NCI-H2196 (cell line): ENCODE results near the gene SMAD4.

Experiments
- DNase-seq: peaks from one replicate; lab custom pipeline; 2025; ENCODE audit not compliant: unreplicated experiment; lab: John Stamatoyannopoulos, UW

The SMAD4 gene

GRCh38 chr18:51021226-51021965 lies 8.6 kb upstream of the SMAD4 start:
- no peak for DNase-seq

DNA sequence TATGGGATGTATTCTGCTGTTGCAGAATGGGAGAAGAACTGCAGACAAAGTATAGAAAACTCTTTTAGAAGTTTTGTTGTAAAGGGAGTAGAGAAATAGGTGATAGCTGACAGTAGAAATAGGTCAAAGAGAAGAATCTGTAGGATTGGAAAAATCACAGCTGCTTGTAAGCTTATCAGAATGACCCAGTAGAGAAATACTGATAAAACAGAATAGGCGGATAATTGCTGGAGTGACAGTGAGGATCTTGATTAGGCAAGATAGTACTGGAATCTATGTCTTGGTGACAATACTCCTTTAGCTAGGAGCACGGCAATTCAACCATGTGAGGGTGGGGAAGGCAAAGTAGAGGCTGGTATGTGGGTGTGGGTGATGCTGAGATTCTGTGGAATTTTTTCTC lies 4.5 kb upstream of the SMAD4 start:
- DNase-seq = no peak

DNA sequence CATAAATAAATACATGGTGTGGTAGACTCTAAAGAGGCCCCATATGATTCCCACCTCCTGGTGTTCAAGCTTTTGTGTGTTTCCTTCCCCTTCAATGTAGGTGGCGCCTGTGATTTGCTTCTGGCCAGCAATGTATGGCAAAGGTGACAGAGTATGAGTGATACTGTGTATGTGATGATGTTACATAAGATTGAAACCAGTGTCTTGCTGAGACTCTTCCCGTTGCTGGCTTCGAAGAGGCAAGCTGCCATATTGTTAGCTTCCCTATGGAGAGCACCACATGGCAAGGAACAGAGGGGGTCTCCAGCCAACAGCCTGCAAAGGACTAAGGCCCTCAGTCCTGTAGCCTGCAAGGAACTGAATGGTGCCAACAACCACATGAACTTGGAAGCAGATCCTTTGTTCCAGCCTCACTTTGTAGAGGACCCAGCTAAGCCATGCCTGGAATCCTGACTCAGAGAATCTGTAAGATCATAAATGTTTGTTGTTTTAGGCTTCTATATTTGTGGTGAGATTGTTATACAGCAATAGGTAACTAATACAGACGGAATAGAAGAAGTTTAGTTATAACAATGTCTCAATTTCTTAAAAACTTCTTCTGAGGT lies 1.7 kb upstream of the SMAD4 start:
- DNase-seq = no peak

DNA sequence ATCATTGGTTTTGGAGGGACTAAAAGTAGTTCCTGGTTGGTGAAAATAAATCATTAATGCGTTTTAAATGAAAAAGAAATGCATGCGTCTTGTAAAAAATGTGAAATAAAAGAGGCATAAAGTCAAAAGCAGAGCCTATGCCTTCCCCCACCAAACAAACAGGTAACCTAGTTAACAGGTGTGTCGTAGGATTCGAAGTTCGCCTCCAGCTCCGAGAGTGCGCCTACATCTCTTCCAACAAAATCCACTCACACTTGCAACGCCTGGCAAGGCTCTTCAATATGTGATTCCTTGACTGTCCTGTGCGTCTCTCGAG lies 677 bp upstream of the SMAD4 start:
- peak; percentile 43 for DNase-seq

DNA sequence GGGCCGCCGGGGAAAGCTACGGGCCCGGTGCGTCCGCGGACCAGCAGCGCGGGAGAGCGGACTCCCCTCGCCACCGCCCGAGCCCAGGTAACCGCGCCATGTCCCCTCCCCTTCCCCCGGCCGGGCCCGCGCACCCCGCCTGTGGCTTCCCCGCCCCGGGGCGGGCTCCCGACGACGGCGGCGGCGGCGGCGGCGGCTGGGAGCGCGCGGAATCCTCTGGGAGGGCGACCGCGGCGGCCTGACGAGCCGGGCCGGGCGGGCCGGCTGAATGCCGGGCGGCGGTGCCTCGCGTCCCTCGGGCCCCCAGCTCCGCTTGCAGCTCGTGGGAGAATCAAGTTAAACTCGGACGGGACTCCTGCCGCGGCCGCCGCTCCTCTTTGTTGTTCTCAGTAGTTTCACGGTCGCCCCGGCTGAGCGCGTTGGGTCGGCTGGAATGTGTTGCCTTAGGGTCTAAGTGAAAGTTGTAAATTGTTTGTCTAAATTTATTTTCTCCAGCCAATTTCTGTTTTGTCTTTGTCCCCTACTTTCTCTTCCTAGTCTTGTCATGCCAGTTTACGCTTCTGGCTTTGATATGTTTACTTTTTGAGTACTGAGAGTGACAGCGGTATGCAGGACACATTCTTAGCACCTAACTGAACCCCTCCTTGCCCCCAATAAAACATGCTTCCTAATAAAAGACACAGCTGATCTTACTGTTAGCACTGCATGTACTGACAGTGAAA lies 685 bp downstream of the SMAD4 start:
- DNase-seq = peak; percentile 68

DNA sequence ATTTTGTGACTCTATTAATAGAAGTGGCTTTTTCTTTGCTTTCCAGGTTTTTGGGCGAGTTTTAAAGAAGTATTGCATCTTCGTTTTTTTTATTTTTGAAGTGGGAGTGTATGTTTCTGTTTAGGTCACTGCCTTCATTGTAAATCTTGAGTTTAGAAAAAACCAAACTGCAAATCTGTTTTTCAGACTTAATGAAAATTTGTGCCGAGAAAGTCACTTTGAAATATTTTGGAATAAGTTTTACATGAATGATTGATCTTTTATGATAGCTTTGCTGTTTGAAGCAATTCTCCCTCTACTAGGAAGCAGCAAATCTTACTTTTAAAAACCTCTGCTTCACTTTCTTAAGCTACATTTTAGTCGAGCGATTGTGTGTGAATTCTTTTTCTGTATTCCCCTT lies 2.2 kb downstream of the SMAD4 start:
- no peak for DNase-seq

DNA sequence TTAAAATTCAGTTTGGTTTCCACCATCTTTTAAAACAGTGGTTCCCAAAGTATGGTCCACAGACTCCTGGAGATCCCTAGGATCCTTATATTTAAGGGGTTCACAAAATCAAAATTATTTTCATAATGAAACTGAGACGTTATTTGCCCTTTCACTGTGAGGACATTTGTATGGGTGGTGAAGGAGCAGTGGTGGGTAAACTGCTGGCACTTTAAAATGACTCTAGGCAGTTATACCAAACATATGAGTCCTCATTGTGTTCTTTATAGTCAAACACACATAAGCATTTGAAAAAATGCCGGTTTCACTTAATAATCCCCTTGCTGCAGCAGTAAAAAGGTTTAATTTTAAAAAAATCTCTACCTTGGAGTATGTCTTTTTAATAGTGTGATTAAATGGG lies 7.2 kb downstream of the SMAD4 start:
- no peak for DNase-seq

GRCh38 chr18:51038110-51038509 lies 8.1 kb downstream of the SMAD4 start:
- DNase-seq = no peak

GRCh38 chr18:51039138-51040112 lies 9.4 kb downstream of the SMAD4 start:
- DNase-seq = no peak

DNA sequence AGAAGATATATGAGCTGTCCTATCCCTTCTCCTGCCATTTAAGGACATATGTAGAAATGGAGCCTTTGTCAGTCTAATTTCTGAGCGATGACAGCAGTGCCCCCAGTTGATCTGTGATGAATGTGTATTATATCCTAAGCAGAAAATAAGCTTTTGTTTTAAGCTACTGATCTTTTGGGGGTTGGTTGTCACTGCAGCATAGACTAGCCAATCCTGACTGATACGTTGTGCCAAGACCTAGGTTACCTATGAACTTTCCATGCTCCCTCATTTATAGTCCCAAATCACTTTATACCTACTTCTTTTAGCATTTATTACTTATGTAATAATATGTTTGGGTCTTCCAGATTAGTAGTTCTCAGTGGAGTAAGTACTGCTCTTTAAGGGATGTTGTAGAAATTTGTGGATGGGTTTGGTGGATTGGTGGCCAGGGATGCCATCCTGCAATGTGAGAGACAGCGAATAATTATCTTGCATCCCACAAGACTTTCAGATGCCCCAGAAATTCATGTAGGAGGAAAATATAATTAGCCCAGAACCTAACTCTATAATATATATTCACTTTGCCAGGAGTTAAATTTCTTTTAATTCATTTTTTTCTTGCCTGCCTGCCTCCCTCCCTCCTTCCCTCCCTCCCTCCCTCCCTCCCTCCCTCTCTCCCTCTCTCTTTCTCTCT lies 11.8 kb downstream of the SMAD4 start:
- DNase-seq = no peak

- DNase-seq = no peak
Measured at GRCh38 chr18:51044928-51045585, 15.0 kb downstream of the SMAD4 start.

DNA sequence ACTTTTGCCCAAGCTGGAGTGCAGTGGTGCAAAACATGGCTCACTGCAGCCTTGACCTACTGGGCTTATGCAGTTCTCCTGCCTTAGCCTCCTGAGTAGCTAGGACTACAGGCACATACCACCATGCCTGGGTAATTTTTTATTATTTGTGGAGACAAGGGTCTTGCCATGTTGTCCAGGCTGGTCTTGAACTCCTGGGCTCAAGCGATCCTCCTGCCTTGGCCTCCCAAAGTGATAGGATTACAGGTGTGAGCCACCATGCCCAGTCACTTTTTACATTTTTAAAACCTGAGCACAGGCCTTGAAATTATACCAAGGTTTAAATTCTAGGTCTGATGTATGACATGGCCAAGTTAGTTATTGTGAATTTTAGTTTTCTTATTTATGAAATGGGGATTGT lies 18.2 kb downstream of the SMAD4 start:
- no peak for DNase-seq

GRCh38 chr18:51049137-51049536 lies 19.1 kb downstream of the SMAD4 start:
- no peak for DNase-seq

DNA sequence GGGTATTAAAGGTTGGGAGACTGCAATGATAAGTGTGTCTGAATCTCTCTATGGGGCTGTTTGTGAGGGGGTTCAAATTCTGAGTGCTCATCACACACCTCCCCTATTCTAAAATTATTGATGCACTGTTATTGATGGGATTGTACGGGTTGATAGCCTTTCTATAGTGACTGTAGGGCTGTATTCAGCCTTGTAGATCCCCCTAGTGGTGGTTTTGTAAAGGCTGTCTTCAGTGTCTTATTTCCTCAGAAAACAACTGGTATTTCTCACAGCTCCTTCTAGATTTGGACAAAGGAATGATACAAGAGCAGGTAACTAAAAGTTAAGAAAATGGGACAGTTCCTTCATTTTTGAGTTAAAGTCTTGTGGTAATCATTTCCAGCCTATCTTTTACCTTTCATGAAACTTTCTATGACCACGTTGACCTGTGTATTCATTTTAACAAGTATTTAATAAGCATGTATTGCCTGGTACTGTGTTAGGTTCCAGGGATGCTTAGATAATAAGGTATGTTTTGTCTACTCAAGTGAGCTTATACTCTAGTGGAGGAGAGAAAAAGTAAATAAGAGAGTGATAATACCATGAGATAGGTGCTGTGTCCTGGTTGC lies 21.2 kb downstream of the SMAD4 start:
- peak; percentile 61 for DNase-seq

GRCh38 chr18:51053814-51054213 lies 23.8 kb downstream of the SMAD4 start:
- no peak for DNase-seq

- DNase-seq = no peak
Measured at GRCh38 chr18:51054764-51055163, 24.8 kb downstream of the SMAD4 start.

DNA sequence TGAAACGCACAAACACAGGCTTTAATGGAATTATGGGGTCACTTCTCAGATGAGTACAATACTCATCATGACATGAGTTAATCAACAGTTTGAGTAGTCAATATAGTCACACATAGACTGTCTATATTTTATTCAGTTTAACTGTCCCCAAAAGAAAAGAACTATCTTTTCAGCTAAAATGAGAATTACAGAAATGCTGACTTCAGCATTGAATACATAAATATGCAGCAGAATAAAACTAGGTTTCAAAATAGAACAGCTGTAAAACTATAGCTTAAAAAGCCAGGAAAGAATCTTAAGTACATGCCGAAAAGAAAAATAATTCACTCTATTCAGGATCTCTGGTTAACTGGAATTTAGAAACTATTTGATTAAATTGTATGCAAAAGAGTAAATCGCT lies 30.0 kb downstream of the SMAD4 start:
- no peak for DNase-seq

- no peak for DNase-seq
Measured at GRCh38 chr18:51064256-51064655, 34.2 kb downstream of the SMAD4 start.

DNA sequence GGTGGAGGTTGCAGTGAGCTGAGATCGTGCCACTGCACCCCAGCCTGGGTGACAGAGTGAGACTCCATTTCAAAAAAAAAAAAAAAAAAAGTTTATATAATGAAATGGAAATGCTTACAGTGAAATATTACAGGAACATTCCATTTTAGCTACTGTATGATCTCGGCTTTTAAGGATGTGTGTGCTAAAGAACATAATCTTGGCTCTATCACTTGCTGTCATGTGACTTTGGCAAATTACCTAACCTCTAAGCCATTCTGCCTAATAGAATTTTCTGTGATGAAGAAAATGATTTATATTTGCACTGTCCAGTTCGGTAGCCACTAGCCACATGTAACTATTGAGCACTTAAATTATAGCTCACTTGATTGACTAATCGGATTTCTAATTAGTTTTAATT lies 36.3 kb downstream of the SMAD4 start:
- no peak for DNase-seq

- no peak for DNase-seq
Measured at GRCh38 chr18:51068105-51068504, 38.1 kb downstream of the SMAD4 start.
